Activated B cell treated with CpG ODN at 0.5 μM for 24 hours (primary cell): Measurements from ENCODE around the gene MAPK8IP1. TPM values are rescaled to one million over a fixed set of nuclear protein-coding genes. Genes with fewer than 3 reads are reported as not detected.

Source experiments
- ATAC-seq: fragments of 200-7000 bp; cut with Tn5 transposase; one replicate; pipeline ENCODE4 v1.10.0; 2021; ENCODE audit warnings: low read depth, mild to moderate bottlenecking, moderate library complexity
- CTCF ChIA-PET: fragments of 350-600 bp; sonication (Branson Sonifier 250); formaldehyde crosslinking; loops from one replicate; lab custom pipeline; 2021; ENCODE audit warnings: antibody characterized with exemption; lab: Charles Lee
- POLR2A ChIA-PET: fragments of 350-600 bp; sonication (Branson Sonifier 250); formaldehyde crosslinking; loops from one replicate; lab custom pipeline; 2021; ENCODE audit warnings: antibody characterized with exemption; lab: Charles Lee
- DNase-seq: peaks from one replicate; pipeline ENCODE4 v3.0.0; 2022
- H3K27ac Mint-ChIP-seq: one replicate; pipeline ENCODE4 v1.8.0; 2020; ENCODE audit warnings: mixed read lengths
- H3K27me3 Mint-ChIP-seq: one replicate; pipeline ENCODE4 v1.8.0; 2021; ENCODE audit warnings: mixed read lengths
- H3K36me3 Mint-ChIP-seq: one replicate; pipeline ENCODE4 v1.8.0; 2021; ENCODE audit warnings: low read depth, mixed read lengths
- H3K4me1 Mint-ChIP-seq: one replicate; pipeline ENCODE4 v1.8.0; 2021; ENCODE audit warnings: mixed read lengths
- H3K4me3 Mint-ChIP-seq: one replicate; pipeline ENCODE4 v1.8.0; 2020; ENCODE audit warnings: mild to moderate bottlenecking, mixed read lengths
- H3K9me3 Mint-ChIP-seq: one replicate; pipeline ENCODE4 v1.8.0; 2020; ENCODE audit warnings: mixed read lengths
- CTCF ChIP-seq: fragments of 200-600 bp; IDR thresholded peaks from one replicate; pipeline ENCODE4 v1.8.0; 2022; ENCODE audit warnings: antibody characterized with exemption, mild to moderate bottlenecking
- intact Hi-C: fragments of 100-400 bp; cut with micrococcal nuclease; formaldehyde crosslinking; loops from one replicate; pipeline ENCODE4 v1.15.1; 2024
- total RNA-seq: library from RNA; stranded (reverse); gene quantifications from 2 replicates; pipeline ENCODE4 v1.2.3, GENCODE V29; 2022

Gene MAPK8IP1
- total RNA-seq, 1 donor from 2014 or later: 1.9 TPM

- ATAC-seq: no peak
- intact Hi-C loops: no loop called here
- H3K36me3 Mint-ChIP-seq: peaks cover 87% of the 10 kb centered on the region
Measured at GRCh38 chr11:45877845-45878244, 7.6 kb upstream of the MAPK8IP1 start.

GRCh38 chr11:45879803-45880686, 5.4 kb upstream of the MAPK8IP1 start:
- no peak for TF ChIP-seq CTCF
- no peak overlapping the region for H3K27ac Mint-ChIP-seq
- no peak overlapping the region for H3K4me3 Mint-ChIP-seq
- H3K4me1 Mint-ChIP-seq: peaks cover 7% of the 10 kb centered on the region
- H3K36me3 Mint-ChIP-seq: peaks cover 71% of the 10 kb centered on the region
- ATAC-seq: no peak
- intact Hi-C loops: no loop called here
- ChIA-PET POLR2A (no interaction called here), CTCF (no interaction called here)
- no peaks in the 10 kb centered on the region for H3K27me3 Mint-ChIP-seq
- H3K9me3 Mint-ChIP-seq: no peaks in the 10 kb centered on the region
- no peak for DNase-seq

More at GRCh38 chr11:45877845-45878244, 7.6 kb upstream of the MAPK8IP1 start:
- Mint-ChIP-seq H3K4me3 (no peak overlapping the region), H3K27ac (no peak overlapping the region), H3K27me3 (no peaks in the 10 kb centered on the region), H3K4me1 (no peaks in the 10 kb centered on the region), H3K9me3 (no peaks in the 10 kb centered on the region)
- no peak for TF ChIP-seq CTCF
- DNase-seq: no peak
- ChIA-PET POLR2A (no interaction called here), CTCF (interaction anchor here (1.0 kb wide), 1 partner anchor 129 kb away, joined by 3 read pairs; no protein-coding TSS in a partner anchor)

- ChIA-PET CTCF (no interaction called here), POLR2A (no interaction called here)
- ATAC-seq (no peak), DNase-seq (no peak)
- peaks cover 62% of the 10 kb centered on the region for H3K36me3 Mint-ChIP-seq
- no peaks in the 10 kb centered on the region for H3K27me3 Mint-ChIP-seq
- H3K4me3 Mint-ChIP-seq: no peak overlapping the region
- intact Hi-C loops: no loop called here
- no peaks in the 10 kb centered on the region for H3K9me3 Mint-ChIP-seq
- no peak for TF ChIP-seq CTCF
- peaks cover 10% of the 10 kb centered on the region for H3K4me1 Mint-ChIP-seq
- H3K27ac Mint-ChIP-seq: no peak overlapping the region
Measured at GRCh38 chr11:45880772-45881570, 4.5 kb upstream of the MAPK8IP1 start.

GRCh38 chr11:45881708-45882368, 3.6 kb upstream of the MAPK8IP1 start:
- ChIA-PET POLR2A (no interaction called here), CTCF (no interaction called here)
- peaks cover 10% of the 10 kb centered on the region for H3K4me1 Mint-ChIP-seq
- no peaks in the 10 kb centered on the region for H3K27me3 Mint-ChIP-seq
- ATAC-seq (no peak), DNase-seq (no peak)
- H3K4me3 Mint-ChIP-seq: no peak overlapping the region
- H3K27ac Mint-ChIP-seq: no peak overlapping the region
- intact Hi-C loops: no loop called here
- no peaks in the 10 kb centered on the region for H3K9me3 Mint-ChIP-seq
- H3K36me3 Mint-ChIP-seq: peaks cover 53% of the 10 kb centered on the region
- no peak for TF ChIP-seq CTCF
